Measurements from ENCODE around the gene CDH15. TPM values are rescaled to one million over a fixed set of nuclear protein-coding genes. Genes with fewer than 3 reads are reported as not detected.

CDH15 gene
- total RNA-seq, 4 donors from 2014 or later, result not detected

- no peak for DNase-seq
- intact Hi-C loops (cut with DNase I), result no loop called here
- Histone ChIP-seq H3K4me1 (peaks cover 14 to 20% of the 10 kb centered on the region in 2 donors), H3K27me3 (no peaks in the 10 kb centered on the region), H3K9me3 (no peaks in the 10 kb centered on the region), H3K27ac (no peak overlapping the region), H3K4me3 (replicated peaks in 1 of 3) (no peak overlapping the region), H3K36me3 (no peaks in the 10 kb centered on the region)
- 86 to 89% methylated on average over 16 to 38 of the region's 48 CpGs for WGBS, 2 donors
- no peak for TF ChIP-seq POLR2A (IDR thresholded peaks at IDR 0.05)
- TF ChIP-seq CTCF (IDR thresholded peaks at IDR 0.05), result no peak
Observed at GRCh38 chr16:89159066-89159849, 12.3 kb upstream of the CDH15 start.

GRCh38 chr16:89159850-89160354 lies 11.6 kb upstream of the CDH15 start:
- intact Hi-C loops (cut with DNase I), result no loop called here
- no peak for DNase-seq
- Histone ChIP-seq H3K4me3 (replicated peaks in 1 of 3) (no peak overlapping the region), H3K27ac (no peak overlapping the region), H3K9me3 (no peaks in the 10 kb centered on the region), H3K27me3 (no peaks in the 10 kb centered on the region), H3K36me3 (no peaks in the 10 kb centered on the region), H3K4me1 (peaks cover 10 to 14% of the 10 kb centered on the region in 2 donors)
- TF ChIP-seq POLR2A (IDR thresholded peaks at IDR 0.05) (no peak), CTCF (IDR thresholded peaks at IDR 0.05) (no peak)
- WGBS, 2 donors, result 87 to 92% methylated on average over 13 to 15 of the region's 20 CpGs

GRCh38 chr16:89160977-89161701 lies 10.4 kb upstream of the CDH15 start:
- intact Hi-C loops (cut with DNase I), result no loop called here
- 87% methylated on average over 11 to 21 of the region's 29 CpGs for WGBS, 2 donors
- H3K27ac ChIP-seq, result no peak overlapping the region

GRCh38 chr16:89161763-89162713 lies 9.5 kb upstream of the CDH15 start:
- 82 to 84% methylated on average over 28 to 31 of the region's 40 CpGs for WGBS, 2 donors
- DNase-seq, result no peak
- no peak for TF ChIP-seq POLR2A (IDR thresholded peaks at IDR 0.05)
- no peak for TF ChIP-seq CTCF (IDR thresholded peaks at IDR 0.05)
- no peaks in the 10 kb centered on the region for H3K27me3 ChIP-seq
- H3K4me1 ChIP-seq, result no peaks in the 10 kb centered on the region
- no peak overlapping the region for H3K27ac ChIP-seq
- no peaks in the 10 kb centered on the region for H3K9me3 ChIP-seq
- no peaks in the 10 kb centered on the region for H3K36me3 ChIP-seq
- H3K4me3 ChIP-seq (replicated peaks in 1 of 3), result no peak overlapping the region
- intact Hi-C loops (cut with DNase I), result no loop called here

More at GRCh38 chr16:89160977-89161701, 10.4 kb upstream of the CDH15 start:
- Histone ChIP-seq H3K27me3 (no peaks in the 10 kb centered on the region), H3K4me1 (peaks cover 0 to 2% of the 10 kb centered on the region in 2 donors), H3K4me3 (replicated peaks in 1 of 3) (no peak overlapping the region), H3K36me3 (no peaks in the 10 kb centered on the region), H3K9me3 (no peaks in the 10 kb centered on the region)
- TF ChIP-seq CTCF (IDR thresholded peaks at IDR 0.05) (no peak), POLR2A (IDR thresholded peaks at IDR 0.05) (no peak)
- no peak for DNase-seq

All from thyroid gland (tissue), 4 donors.